ENCODE data around the gene TP53BP2.

GRCh38 chr1:223765036-223765718, 80.6 kb downstream of the TP53BP2 start:
- TF ChIP-seq CTCF (IDR thresholded peaks at IDR 0.05) (no peak), POLR2A (IDR thresholded peaks at IDR 0.05) (no peak)
